ENCODE results near the gene HSF4.

- TF ChIP-seq CTCF (IDR thresholded peaks at IDR 0.05) (no peak), REST (IDR thresholded peaks at IDR 0.05; ENCODE audit: insufficient read depth in 1 of 2, low read depth in 2 of 2, low read length in 1 of 2) (no peak), POLR2AphosphoS5 (IDR thresholded peaks at IDR 0.05; ENCODE audit: low read depth, low read length) (no peak)
Observed at GRCh38 chr16:67156143-67156844, 8.3 kb upstream of the HSF4 start.

Measured in Panc1 (cell line).